IPS DF 4.7 (cell line): ENCODE measurements around the gene VPS52.
"Not testable (repeated sequence)": the region's sequence is repeated elsewhere in the genome, so short reads cannot be mapped to it uniquely, and the experiment has no call there.

Source experiments
- DNase-seq: peaks from one replicate; pipeline ENCODE4 v3.0.0-alpha.2; 2013; ENCODE audit warnings: low spot score; ENCODE audit errors: extremely low read depth

Gene VPS52

DNA sequence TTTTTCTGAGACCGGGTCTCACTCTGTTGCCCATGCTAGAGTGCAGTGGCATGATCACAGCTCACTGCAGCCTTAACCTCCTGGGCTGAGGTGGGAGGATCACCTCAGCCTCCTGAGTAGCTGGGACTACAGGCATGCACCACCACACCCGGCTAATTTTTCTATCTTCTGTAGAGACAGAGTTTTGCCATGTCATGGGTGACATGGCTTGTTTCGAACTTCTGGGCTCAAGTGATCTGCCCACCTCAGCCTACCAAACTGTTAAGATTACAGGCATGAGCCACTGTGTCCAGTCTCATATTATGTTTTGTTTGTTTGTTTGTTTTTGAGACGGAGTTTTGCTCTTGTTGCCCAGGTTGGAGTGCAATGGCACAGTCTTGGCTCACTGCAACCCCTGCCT lies 13.5 kb upstream of the VPS52 start:
- not testable (repeated sequence) for DNase-seq

DNA sequence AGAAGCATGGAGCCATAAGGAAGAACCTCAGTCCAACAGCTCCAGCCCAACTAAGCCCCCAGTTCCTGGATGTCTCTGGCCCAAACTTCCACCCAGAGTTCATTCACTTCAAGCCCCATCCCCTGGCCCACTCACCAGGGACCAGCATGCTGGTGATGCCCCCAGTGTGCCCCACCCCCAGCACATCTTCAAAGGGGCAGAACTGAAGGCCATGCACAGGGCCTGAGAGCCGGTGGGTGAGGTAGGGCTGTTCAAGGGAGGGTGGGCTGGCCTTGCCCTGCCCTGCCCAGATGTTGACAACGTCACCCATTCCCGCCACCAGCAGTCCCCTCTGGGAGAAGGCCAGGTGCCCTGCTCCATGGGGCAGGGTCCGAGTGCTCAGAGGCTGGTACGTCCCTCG lies 8.9 kb upstream of the VPS52 start:
- no peak for DNase-seq

DNA sequence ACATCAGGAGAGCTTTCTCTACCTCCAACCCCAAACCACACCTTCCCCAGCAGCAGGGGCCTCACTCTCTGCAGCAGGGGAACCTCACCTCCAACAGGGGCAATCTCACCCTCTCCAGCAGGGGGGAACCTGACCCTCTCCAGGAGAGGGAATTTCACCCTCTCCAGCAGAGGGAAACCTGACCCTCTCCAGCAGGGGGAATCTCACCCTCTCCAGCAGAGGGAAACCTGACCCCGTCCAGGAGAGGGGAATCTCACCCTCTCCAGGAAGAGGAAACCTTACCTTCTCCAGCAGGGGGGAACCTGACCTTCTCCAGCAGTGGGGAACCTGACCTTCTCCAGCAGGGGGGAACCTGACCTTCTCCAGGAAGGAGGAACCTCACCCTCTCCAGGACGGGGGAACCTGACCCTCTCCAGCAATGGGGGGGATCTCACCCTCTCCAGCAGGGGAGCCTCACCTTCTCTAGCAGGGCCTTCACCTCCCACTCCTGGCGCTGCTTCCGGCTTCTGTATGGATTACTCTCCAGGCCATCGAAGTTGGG lies 8.4 kb upstream of the VPS52 start:
- DNase-seq: no peak

DNA sequence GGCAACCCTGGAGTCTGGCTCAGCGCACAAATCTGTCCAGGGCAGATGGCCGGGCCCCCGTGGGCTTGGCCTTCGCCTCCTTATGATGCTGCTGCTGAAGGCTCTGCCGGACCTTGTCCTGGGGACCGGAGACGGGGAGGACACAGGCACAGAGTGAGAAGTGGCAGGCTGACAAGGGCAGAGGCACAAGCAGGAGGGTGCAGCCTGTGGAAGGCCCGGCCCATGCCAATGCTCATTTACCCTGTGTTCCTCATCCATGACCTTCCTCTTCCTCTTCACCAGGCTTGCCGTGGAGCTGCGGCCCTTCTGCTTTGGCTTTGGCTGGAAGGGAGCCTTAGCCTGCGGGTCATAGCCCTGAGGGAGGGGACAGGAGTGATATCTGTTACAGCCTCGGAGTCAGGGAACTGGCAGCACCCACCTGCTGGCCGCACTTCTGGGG lies 7.6 kb upstream of the VPS52 start:
- DNase-seq: no peak

DNA sequence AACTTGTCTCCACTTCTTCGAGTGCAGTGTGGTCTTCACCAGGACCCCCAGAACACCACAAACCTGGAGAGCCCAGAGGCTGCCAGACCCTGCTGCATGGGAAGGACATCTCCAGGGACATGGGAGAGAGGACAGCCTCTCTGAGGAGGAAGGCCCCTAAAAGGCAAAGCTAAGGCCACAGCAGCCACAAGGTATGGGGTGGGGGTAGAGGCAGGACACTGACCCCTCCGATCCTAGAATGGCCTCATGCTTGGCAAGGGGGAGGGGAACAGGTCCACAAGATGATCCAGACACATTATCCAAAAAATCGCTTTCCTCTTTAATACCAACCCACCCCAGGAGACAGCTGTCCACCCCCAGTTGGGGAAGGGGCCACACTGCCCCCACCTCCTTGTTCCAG lies 7.1 kb upstream of the VPS52 start:
- DNase-seq: no peak

DNA sequence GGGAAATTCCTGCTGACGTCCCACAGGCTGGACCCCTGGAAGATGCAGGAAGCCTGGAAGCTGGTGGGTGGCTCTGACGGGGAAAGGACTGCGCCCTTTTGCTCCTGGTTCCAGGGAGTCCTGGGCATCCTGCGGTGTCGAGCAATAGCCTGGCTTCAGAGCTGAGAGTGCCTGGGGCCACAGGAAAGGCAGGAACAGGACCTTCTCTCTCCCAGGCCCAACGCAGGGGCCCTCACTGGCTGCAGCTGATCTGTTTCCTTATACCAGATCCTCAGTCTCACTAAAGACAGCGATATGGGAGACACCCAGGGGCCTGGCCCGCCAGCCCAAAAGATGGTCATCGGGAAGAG lies 6.7 kb upstream of the VPS52 start:
- no peak for DNase-seq

DNA sequence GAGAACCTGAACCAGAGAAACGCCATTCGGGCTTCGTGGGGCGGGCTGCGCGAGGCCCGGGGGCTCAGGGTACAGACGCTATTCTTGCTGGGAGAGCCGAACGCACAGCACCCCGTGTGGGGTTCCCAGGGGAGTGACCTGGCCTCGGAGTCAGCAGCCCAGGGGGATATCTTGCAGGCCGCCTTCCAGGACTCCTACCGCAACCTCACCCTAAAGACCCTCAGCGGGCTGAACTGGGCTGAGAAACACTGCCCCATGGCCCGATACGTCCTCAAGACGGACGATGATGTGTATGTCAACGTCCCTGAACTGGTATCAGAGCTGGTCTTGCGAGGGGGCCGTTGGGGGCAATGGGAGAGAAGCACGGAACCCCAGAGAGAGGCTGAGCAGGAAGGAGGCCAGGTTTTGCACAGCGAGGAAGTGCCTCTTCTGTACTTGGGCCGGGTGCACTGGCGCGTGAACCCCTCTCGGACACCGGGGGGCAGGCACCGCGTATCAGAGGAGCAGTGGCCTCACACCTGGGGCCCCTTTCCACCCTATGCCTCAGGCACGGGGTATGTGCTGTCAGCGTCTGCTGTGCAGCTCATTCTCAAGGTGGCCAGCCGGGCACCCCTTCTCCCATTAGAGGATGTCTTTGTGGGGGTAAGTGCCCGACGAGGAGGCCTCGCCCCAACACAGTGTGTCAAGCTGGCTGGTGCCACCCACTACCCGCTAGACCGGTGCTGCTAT lies 6.2 kb upstream of the VPS52 start:
- DNase-seq: no peak

DNA sequence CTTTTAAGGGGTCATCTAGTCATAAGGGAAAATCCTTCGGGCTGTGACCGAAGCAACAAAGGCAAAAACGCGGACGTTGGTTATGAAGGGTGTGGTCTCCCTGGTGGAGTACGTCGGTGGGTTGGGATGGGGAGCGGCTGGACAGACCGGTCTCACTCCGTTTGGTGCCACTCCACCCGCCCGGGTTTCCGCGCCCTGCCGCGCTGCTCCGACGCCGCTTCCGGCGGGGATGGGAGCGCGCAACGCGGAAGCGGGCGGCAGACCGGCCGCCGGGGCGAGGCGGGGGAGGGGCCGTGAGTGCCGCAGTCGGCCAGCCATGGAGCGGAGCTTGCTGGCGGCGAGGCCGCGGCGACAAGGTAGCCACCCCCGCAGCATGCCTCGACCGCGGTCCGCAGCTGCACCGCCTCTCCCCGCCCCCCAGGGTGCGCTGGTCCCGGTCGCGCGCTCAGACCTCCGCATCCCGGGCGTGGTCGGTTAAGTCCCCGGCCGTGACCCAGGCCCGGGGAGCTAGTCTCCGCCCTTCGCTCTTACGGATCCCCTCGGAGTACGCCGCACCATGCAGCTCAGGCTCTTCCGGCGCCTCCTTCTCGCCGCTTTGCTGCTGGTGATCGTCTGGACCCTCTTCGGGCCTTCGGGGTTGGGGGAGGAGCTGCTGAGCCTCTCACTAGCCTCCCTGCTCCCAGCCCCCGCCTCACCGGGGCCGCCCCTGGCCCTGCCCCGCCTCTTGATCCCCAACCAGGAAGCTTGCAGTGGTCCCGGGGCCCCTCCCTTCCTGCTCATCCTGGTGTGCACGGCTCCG lies 5.4 kb upstream of the VPS52 start, which contains the start of gene B3GALT4:
TSS of gene B3GALT4 (plus strand) at position 260 of the 799 bp plus-strand sequence. CDS start at position 557, 297 bp downstream.
- no peak for DNase-seq

DNA sequence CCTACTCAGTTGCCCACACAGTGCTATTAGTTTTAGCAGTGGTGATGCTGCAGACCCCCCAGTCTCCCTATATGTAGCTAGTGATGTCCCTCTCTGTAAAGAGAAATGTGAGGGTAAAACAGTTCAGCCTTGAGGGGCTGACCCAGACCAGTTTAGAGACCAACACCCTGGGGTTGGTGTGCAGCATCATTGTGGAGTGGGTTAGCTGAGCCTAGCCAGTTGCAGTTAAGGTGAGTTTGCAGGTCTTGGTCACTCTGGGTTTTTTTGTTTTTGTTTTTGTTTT lies 4.8 kb upstream of the VPS52 start:
- no peak for DNase-seq

DNA sequence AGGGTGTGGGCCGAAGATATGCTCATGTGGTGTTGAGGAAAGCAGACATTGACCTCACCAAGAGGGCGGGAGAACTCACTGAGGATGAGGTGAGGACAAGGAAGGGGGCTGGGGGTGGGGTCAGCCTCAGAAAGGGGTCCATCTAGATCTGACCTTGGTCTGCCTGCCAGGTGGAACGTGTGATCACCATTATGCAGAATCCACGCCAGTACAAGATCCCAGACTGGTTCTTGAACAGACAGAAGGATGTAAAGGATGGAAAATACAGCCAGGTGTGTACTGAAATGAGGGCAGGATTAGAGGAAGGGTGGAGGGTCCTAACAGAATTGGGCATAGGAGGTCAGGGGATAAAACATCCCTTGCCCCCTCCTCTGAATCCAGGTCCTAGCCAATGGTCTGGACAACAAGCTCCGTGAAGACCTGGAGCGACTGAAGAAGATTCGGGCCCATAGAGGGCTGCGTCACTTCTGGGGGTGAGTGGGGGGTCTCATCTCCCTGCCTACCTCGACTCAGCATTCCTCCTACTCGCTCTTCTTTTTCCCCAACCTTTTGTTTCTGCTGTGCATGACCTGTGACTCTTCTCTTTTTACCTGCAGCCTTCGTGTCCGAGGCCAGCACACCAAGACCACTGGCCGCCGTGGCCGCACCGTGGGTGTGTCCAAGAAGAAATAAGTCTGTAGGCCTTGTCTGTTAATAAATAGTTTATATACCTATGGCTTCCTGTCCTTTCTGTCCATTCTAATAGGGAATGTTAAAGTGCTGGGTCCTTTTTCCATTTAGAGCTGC lies 4.3 kb upstream of the VPS52 start:
- not testable (repeated sequence) for DNase-seq

DNA sequence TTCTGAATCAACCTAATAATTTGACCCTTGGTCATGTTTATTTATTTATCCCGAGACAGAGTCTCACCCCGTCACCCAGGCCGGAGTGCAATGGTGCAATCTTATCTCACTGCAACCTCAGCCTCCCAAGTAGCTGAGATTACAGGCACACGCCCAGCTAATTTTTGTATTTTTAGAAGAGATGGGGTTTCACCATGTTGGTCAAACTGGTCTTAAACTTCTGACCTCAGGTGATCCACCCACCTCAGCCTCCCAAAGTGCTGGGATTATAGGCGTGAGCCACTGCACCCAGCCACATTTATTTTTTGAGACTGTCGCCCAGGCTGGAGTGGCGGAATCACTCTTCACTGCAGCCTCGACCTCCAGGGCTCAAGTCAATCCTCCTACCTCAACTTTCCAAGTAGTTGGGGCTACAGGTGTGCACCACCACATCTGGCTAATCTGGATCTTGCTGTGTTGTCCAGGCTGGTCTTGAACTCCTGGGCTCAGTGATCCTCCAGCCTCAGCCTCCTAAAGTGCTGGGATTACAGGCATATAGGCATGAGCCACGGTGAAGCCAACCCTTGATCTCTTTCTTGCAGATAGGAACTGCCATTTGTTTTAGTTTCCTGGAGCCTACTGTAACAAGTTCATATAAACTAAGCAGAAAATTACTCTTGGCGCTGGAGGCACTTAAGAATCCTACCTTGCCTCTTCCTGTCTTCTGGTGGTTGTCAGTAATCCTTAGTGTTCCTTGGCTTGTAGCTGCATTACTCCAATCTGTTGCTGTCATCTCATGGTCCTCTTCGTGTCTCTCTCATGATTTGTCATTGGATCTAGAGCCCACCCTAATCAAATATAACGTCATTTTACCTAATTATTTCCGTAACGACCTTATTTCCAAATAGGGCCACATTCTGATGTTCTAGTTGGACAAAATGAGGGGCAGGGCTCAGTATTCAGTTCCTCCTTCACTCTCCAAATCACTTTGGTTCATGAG lies 2.5 kb upstream of the VPS52 start:
- DNase-seq: no peak

DNA sequence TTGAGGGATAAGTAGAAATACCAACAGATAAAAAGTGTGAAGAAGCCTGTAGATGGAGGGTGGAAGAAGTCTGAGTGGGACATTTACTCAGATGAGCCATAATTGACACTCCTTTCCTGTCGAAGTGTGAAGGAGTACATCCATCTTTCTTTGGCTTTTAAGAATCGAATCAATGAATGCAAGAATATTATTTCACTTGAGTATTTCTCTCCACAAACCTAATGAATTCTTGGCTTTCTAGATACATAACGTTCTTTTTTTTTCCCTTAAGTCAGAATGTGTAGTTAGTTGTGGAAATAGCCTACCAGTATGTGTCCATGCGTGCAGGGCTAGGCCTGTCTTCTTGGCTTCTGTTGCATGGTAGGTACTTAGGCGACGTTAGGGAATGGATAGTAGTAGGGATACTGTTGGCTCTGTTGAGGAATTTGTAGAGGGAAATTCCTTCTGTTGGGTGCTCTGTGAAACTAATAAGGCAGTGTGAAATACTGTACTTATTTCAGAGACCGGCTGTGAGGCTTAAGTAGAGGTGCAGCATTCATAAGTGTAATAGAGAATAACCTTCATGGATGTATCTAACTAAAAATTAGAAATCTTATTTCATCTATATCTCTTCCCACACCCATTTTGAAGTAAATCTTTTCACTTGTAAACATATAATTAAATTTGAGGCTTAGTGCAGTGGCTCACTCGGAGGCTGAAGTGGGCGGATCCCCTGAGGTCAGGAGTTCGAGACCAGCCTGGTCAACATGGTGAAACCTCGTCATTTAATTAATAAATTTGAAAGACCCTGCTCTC lies 1.6 kb upstream of the VPS52 start:
- DNase-seq: no peak

DNA sequence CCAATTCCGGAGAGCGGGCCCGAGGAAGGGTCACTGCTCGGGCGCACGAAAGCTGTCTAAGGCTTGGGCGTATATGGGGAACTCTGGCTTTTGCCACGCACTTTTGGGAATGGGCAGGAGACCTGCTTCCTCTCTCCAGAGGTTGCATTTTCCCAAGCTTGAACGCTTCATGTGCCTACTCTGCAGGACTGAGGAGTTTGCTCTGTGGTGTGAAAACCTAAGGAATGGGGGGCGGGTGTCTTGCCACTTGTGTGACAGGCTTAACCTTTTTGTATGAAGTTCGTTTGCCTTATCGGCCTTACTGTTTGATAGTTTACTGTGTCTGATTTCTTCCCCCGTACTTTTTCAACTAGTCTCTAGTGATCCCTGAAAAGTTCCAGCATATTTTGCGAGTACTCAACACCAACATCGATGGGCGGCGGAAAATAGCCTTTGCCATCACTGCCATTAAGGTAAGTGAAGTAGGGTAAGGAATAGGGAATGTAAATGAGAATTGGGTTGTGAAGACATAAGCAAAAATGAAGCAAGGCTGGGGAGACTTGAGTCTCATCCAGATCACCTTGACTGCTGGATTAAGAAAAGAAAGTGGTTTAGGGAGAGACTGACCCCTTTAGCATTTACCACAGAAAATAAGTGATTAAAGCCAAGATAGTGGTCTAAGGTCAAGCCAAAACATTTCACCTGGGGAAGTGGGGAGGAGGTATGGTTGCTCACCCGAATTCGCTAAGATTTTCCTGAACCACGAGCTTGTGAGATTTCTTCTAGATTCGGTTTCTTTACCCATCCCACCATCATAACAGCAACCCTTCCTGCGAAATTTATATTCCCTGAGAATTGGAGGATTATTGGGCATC lies 826 bp upstream of the VPS52 start:
- DNase-seq: no peak

DNA sequence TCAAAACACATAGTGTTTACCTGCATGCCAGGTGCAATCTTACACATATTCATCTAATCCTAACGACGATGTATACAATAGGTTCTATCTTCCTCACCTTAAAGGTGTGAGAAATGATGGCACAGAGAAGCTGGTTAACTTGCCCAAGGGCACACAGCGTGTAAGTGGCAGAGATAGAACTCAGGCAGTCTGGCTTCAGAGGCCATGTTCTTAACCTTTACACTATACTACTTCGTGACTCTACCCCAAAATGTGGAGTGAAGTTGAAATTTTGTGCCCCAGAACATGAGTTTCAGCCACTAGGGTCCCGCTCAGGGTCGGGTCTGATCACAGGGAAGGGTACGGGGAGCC lies 584 bp downstream of the VPS52 start:
- DNase-seq: no peak

DNA sequence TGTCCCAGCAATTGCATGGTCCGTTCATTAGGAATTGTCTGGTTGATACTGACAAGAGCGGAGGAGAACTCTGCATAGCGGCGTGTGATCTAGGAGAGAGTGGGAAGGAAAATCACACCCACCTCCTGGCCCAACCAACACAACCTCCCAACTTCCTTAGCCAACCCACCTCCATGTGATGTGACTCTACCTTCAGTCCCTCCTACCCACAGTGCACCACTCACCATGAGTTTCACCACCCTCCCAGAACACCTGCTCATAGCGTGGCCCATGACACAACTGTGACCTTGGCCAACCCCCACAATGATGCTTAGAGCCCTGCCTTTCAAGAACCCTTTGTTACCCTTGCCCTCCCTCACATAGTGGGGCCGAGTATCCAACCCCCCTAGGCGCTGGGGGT lies 7.7 kb downstream of the VPS52 start:
- no peak for DNase-seq

DNA sequence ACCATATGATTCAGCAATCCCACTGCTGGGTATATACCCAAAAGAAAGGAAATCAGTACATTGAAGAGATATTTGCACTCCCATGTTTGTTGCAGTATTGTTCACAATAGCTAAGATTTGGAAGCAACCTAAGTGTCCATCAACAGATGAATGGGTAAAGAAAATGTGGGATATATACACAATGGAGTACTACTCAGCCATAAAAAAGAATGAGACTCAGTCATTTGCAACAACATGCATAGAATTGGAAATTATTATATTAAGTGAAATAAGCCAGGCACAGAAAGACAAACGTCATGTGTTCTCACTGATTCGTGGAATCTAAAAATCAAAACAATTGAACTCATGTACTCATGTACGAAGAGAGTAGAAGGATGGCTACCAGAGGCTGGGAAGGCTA lies 9.2 kb downstream of the VPS52 start:
- DNase-seq: not testable (repeated sequence)

DNA sequence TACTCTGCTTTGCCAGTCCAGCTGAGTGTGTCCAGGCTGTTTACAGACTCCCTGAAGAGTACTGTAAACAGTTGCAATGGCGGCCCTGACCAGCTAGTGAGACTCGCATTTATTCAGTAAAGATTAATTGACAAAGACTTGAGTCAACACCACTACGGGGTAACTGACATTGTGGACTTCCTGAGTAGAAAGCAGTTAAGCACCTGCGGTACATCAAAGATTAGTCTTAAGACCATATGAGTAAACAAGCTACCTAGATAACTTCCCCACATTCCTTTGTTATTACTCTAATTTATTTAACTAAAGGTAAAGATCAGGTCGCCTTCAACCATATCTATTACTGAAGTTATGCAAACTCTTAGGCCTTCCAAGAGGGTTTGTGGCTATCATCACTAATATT lies 12.6 kb downstream of the VPS52 start:
- no peak for DNase-seq

DNA sequence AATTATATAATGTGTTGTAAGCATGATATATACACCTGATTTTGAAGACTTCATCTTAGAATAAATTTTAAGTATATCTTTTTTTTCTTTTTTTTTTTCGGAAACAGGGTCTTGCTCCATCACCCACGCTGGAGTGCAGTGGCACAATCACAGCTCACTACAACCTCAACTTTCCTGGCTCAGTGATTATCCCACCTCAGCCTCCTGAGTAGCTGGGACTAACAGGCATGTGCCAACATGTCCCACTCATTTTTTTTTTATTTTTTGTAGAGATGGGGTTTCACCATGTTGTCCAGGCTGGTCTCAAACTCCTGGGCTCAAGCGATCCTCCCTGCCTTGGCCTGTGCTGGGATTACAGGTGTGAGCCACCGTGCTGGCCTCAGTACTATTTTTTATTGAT lies 17.1 kb downstream of the VPS52 start:
- DNase-seq: no peak

DNA sequence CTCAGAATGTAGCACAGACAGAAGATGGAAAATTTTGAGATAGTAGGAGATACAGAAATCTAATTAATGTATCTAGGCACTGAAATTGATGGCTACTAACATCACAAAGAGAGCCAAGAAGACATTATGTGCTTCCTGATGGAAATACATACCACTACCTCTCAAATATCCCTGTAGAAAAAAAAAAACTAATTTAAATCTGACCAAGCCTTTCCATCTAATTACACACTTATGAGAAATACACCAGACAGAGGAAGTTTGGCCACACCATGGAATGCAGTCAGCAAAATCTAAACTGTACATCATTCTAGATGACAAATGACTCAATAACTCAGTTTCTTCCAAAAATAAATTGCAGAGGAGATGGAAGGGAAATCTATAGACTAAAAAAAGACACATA lies 18.9 kb downstream of the VPS52 start:
- no peak for DNase-seq
